Mucosa of gallbladder (tissue), 1 donor: ENCODE measurements around the gene MSMP. TPM values are rescaled to one million over a fixed set of nuclear protein-coding genes. Genes with fewer than 3 reads are reported as not detected.

Source experiments
- DNase-seq: peaks from one replicate; pipeline ENCODE4 v3.0.0-alpha.2; 2020; ENCODE audit warnings: low spot score
- total RNA-seq: library from RNA; stranded (reverse); gene quantifications from one replicate; pipeline ENCODE4 v1.2.1, GENCODE V29; 2021
- donor health status: DM: no; HTN: no; CAD: no.

MSMP gene
- total RNA-seq = 1.1 TPM

GRCh38 chr9:35754264-35754663 is at the start of gene MSMP:
Gene MSMP, minus strand, starts transcription at chr9:35754276. Its CDS starts 147 bp downstream, at chr9:35754129.
- no peak for DNase-seq

- no peak for DNase-seq
These were observed 47.5 kb upstream of the MSMP start for GRCh38 chr9:35801328-35802128.

- DNase-seq = no peak
These were observed 46.5 kb upstream of the MSMP start for GRCh38 chr9:35800530-35800929.

GRCh38 chr9:35798658-35799374 is 44.7 kb upstream of the MSMP start:
- no peak for DNase-seq

- DNase-seq = no peak
These were observed 43.4 kb upstream of the MSMP start for GRCh38 chr9:35797311-35798109.

- no peak for DNase-seq
These were observed 41.6 kb upstream of the MSMP start for GRCh38 chr9:35795695-35796094.

- no peak for DNase-seq
These were observed 39.4 kb upstream of the MSMP start for GRCh38 chr9:35793461-35793860.

GRCh38 chr9:35792826-35793225 is 38.8 kb upstream of the MSMP start:
- DNase-seq = no peak

- no peak for DNase-seq
These were observed 38.1 kb upstream of the MSMP start for GRCh38 chr9:35792024-35792813.

GRCh38 chr9:35791297-35791921 is 37.3 kb upstream of the MSMP start, which contains the start of gene NPR2:
Gene NPR2, plus strand, starts transcription at chr9:35791591. Its CDS starts 818 bp downstream, at chr9:35792409.
- no peak for DNase-seq

- DNase-seq = peak; percentile 70
These were observed 36.6 kb upstream of the MSMP start for GRCh38 chr9:35790385-35791296.

- no peak for DNase-seq
These were observed 35.9 kb upstream of the MSMP start for GRCh38 chr9:35790025-35790384.

- no peak for DNase-seq
These were observed 35.5 kb upstream of the MSMP start for GRCh38 chr9:35789541-35789940.

- no peak for DNase-seq
These were observed 29.3 kb upstream of the MSMP start for GRCh38 chr9:35783418-35783817.

GRCh38 chr9:35781066-35781465 is 27.0 kb upstream of the MSMP start:
- no peak for DNase-seq

GRCh38 chr9:35778496-35778895 is 24.4 kb upstream of the MSMP start:
- DNase-seq = no peak

- DNase-seq = no peak
These were observed 21.9 kb upstream of the MSMP start for GRCh38 chr9:35776018-35776417.

GRCh38 chr9:35774907-35775635 is 21.0 kb upstream of the MSMP start:
- DNase-seq = no peak

- DNase-seq = no peak
These were observed 17.9 kb upstream of the MSMP start for GRCh38 chr9:35771943-35772342.
